HCT116 (cell line): ENCODE measurements around the gene MCC. TPM values are rescaled to one million over a fixed set of nuclear protein-coding genes. Genes with fewer than 3 reads are reported as not detected.

Source experiments
- ATAC-seq: fragments of 200-7000 bp; cut with Tn5 transposase; 2 replicates; pipeline ENCODE4 v1.9.1; 2020; ENCODE audit warnings: mild to moderate bottlenecking, moderate library complexity
- BruUV-seq: library from RNA; stranded (reverse); fragments of 400-500 nt; replicated peaks from 2 replicates; lab custom pipeline; 2021; lab: Mats Ljungman, UMichigan
- CTCF ChIA-PET: fragments of 300-600 bp; sonication (Branson Sonifier 250); formaldehyde crosslinking; loops from one replicate; lab custom pipeline; 2021; ENCODE audit warnings: antibody characterized with exemption; lab: Charles Lee
- POLR2A ChIA-PET: fragments of 300-600, 350-600 bp; sonication (Branson Sonifier 250); formaldehyde crosslinking; loops from one replicate; lab custom pipeline; 2021; ENCODE audit warnings: antibody characterized with exemption; lab: Charles Lee
- RAD21 ChIA-PET, 2 experiments: fragments of 300-600 bp; sonication (Branson Sonifier 250); formaldehyde crosslinking; loops; one replicate each; lab custom pipeline; 2023; ENCODE audit warnings: low total read pairs in 2 of 2; ENCODE audit not compliant: uncharacterized antibody in 2 of 2, unreplicated experiment in 2 of 2, low non-redundant PET in 1 of 2; lab: Charles Lee
- DNase-seq: peaks from one replicate; pipeline ENCODE4 v3.0.0-alpha.2; 2010; ENCODE audit warnings: low read depth, low spot score
- H2AFZ ChIP-seq: fragments of 200-600 bp; shearing (Covaris generic), sonication (generic); 2 replicates; pipeline ENCODE4 v1.6.1; 2017; ENCODE audit warnings: low read depth, mixed run types, mixed read lengths, antibody characterized with exemption, low read length; ENCODE audit not compliant: poor library complexity, severe bottlenecking
- H3K27ac ChIP-seq: 2 replicates; pipeline ENCODE4 v1.5.1; 2012; ENCODE audit warnings: low read depth, low read length
- H3K27me3 ChIP-seq: fragments of 200-600 bp; sonication (generic); 2 replicates; pipeline ENCODE4 v1.6.1; 2016; ENCODE audit warnings: mixed run types, low read length, mixed read lengths; ENCODE audit not compliant: insufficient read depth
- H3K36me3 ChIP-seq, 2 experiments: fragments of 200-500 bp in 1 of 2; fragments of 200-600 bp in 1 of 2; sonication (Bioruptor generic) in 1 of 2; sonication (generic) in 1 of 2; 2 replicates each; pipeline versions ENCODE4 v1.5.1 to v1.6.1; 2014 to 2016; ENCODE audit warnings: low read length in 2 of 2, inconsistent platforms in 1 of 2, mixed read lengths in 1 of 2, mixed run types in 1 of 2; ENCODE audit not compliant: insufficient read depth in 2 of 2, control insufficient read depth in 1 of 2
- H3K4me1 ChIP-seq, 2 experiments: fragments of 200-600 bp in 1 of 2; sonication (generic) in 1 of 2; 2 replicates each; pipeline versions ENCODE4 v1.5.1 to v1.6.1; 2012 to 2017; ENCODE audit warnings: low read length in 2 of 2, inconsistent platforms in 1 of 2, mild to moderate bottlenecking in 1 of 2, mixed read lengths in 1 of 2, mixed run types in 1 of 2, moderate library complexity in 1 of 2; ENCODE audit not compliant: insufficient read depth in 2 of 2, control insufficient read depth in 1 of 2
- H3K4me2 ChIP-seq: fragments of 200-600 bp; sonication (generic); 2 replicates; pipeline ENCODE4 v1.6.1; 2017; ENCODE audit warnings: mixed run types, low read length, mixed read lengths
- H3K4me3 ChIP-seq, 2 experiments: fragments of 200-600 bp in 1 of 2; sonication (generic) in 1 of 2; replicated peaks in 1 of 2; 2 replicates each; pipeline ENCODE4 v1.5.1; 2011 to 2016; ENCODE audit warnings: low read length in 2 of 2, control low read depth in 1 of 2, low read depth in 1 of 2, mild to moderate bottlenecking in 1 of 2, mixed read lengths in 1 of 2, mixed run types in 1 of 2
- H3K79me2 ChIP-seq: fragments of 200-600 bp; sonication (generic); 2 replicates; pipeline ENCODE4 v1.6.1; 2017; ENCODE audit warnings: mild to moderate bottlenecking, mixed run types, low read length, moderate library complexity, mixed read lengths; ENCODE audit not compliant: insufficient read depth
- H3K9ac ChIP-seq: fragments of 200-600 bp; sonication (generic); 2 replicates; pipeline ENCODE4 v1.6.1; 2016; ENCODE audit warnings: low read length, mixed read lengths
- H3K9me2 ChIP-seq: fragments of 200-600 bp; sonication (generic), shearing (Covaris generic); 2 replicates; pipeline ENCODE4 v1.6.1; 2017; ENCODE audit warnings: mixed run types, mild to moderate bottlenecking, moderate library complexity; ENCODE audit not compliant: insufficient read depth
- H3K9me3 ChIP-seq, 2 experiments: fragments of 200-500 bp in 1 of 2; fragments of 200-600 bp in 1 of 2; sonication (Bioruptor generic) in 1 of 2; sonication (generic) in 1 of 2; 2 replicates each; pipeline ENCODE4 v1.6.1; 2014 to 2017; ENCODE audit warnings: low read length in 2 of 2, mixed read lengths in 2 of 2, inconsistent platforms in 1 of 2, low read depth in 1 of 2, mild to moderate bottlenecking in 1 of 2, mixed run types in 1 of 2, moderate library complexity in 1 of 2; ENCODE audit not compliant: control insufficient read depth in 1 of 2, insufficient read depth in 1 of 2
- H4K20me1 ChIP-seq: fragments of 200-600 bp; sonication (generic), shearing (Covaris generic); 2 replicates; pipeline ENCODE4 v1.6.1; 2017; ENCODE audit warnings: mixed run types, mild to moderate bottlenecking, moderate library complexity; ENCODE audit not compliant: insufficient read depth
- CBX3 ChIP-seq: IDR thresholded peaks from 2 replicates; pipeline ENCODE4 v1.6.1; 2012; ENCODE audit warnings: low read depth
- CEBPB ChIP-seq: IDR thresholded peaks from 2 replicates; pipeline ENCODE4 v1.6.1; 2012; ENCODE audit warnings: low read depth
- EGR1 ChIP-seq: IDR thresholded peaks from 2 replicates; pipeline ENCODE4 v1.6.1; 2012; ENCODE audit warnings: low read depth
- EZH2 ChIP-seq: fragments of 200-600 bp; sonication (generic); IDR thresholded peaks from 2 replicates; pipeline ENCODE4 v1.6.1; 2017; ENCODE audit warnings: antibody characterized with exemption, mixed run types
- EZH2phosphoT487 ChIP-seq: fragments of 200-600 bp; IDR thresholded peaks from 2 replicates; pipeline ENCODE4 v1.6.1; 2018; ENCODE audit warnings: antibody characterized with exemption, borderline replicate concordance
- FOSL1 ChIP-seq: IDR thresholded peaks from 2 replicates; pipeline ENCODE4 v1.6.1; 2012; ENCODE audit warnings: low read depth
- JUND ChIP-seq: IDR thresholded peaks from 2 replicates; pipeline ENCODE4 v1.6.1; 2012
- POLR2A ChIP-seq: IDR thresholded peaks from 2 replicates; pipeline ENCODE4 v1.7.0; 2011; ENCODE audit warnings: borderline replicate concordance; ENCODE audit not compliant: insufficient read depth, insufficient read length; ENCODE audit errors: extremely low read depth
- POLR2AphosphoS5 ChIP-seq: IDR thresholded peaks from 2 replicates; pipeline ENCODE4 v1.6.1; 2011; ENCODE audit warnings: mild to moderate bottlenecking, low read depth, low read length, moderate library complexity
- RAD21 ChIP-seq: IDR thresholded peaks from 2 replicates; pipeline ENCODE4 v1.6.1; 2012; ENCODE audit warnings: low read depth, mild to moderate bottlenecking
- SIN3A ChIP-seq: IDR thresholded peaks from 2 replicates; pipeline ENCODE4 v1.6.1; 2012; ENCODE audit warnings: low read depth
- SP1 ChIP-seq: IDR thresholded peaks from 2 replicates; pipeline ENCODE4 v1.6.1; 2012; ENCODE audit warnings: low read depth
- YY1 ChIP-seq: IDR thresholded peaks from 2 replicates; pipeline ENCODE4 v1.6.1; 2011; ENCODE audit warnings: low read length, low read depth, moderate library complexity, mild to moderate bottlenecking; ENCODE audit not compliant: insufficient replicate concordance; ENCODE audit errors: extremely low read depth
- ZFX ChIP-seq: fragments of 450-650 bp; IDR thresholded peaks from 2 replicates; pipeline ENCODE4 v1.6.1; 2017
- ZNF274 ChIP-seq: fragments of 200-500 bp; sonication (Bioruptor generic); IDR thresholded peaks from 2 replicates; pipeline ENCODE4 v1.6.1; 2014; ENCODE audit warnings: mild to moderate bottlenecking, low read depth, low read length, inconsistent platforms
- intact Hi-C: fragments of 100-400 bp; cut with micrococcal nuclease; formaldehyde crosslinking; loops from 2 replicates; pipeline ENCODE4 v1.10.0; 2022
- total RNA-seq: library from RNA; stranded (reverse); gene quantifications from one replicate; pipeline ENCODE4 v1.2.1, GENCODE V29; 2021; ENCODE audit not compliant: unreplicated experiment
- TF ChIP-seq, protein P1 (sequence below): IDR thresholded peaks from 2 replicates; pipeline ENCODE4 v1.6.1; 2012; ENCODE audit warnings: low read depth
- TF ChIP-seq, protein P2 (sequence below): IDR thresholded peaks from 2 replicates; pipeline ENCODE4 v1.6.1; 2012

Gene MCC
- total RNA-seq, 1 experiment from 2014 or later: 20.1 TPM

DNA sequence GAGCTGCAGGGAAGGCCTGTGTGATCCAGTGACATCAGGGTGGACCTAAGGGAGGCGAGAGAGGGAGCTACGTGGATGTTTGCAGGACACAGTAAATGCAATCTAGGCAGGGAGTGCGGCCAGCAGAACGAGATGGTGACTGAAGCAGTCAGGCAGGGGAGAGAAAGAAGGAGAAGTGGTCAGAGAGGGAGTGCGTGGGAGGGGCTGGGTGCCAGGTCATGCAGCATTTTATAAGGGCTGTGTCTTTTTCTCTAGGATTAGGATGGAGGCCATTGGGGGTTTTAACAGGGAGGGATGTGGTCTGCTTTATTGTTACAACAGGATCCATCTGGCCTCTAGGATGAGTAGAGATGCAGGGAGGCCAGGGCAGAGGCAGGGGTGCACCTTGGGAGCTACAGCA is 431.3 kb downstream of the MCC start:
- H3K36me3 ChIP-seq: no peaks in the 10 kb centered on the region
- H3K79me2 ChIP-seq: no peaks in the 10 kb centered on the region
- no TSS peak for BruUV-seq
- H3K4me3 ChIP-seq: no peak overlapping the region
- H3K27me3 ChIP-seq: no peaks in the 10 kb centered on the region
- no peak overlapping the region for H3K4me2 ChIP-seq
- intact Hi-C loops: no loop called here
- no peak overlapping the region for H3K9ac ChIP-seq
- H2AFZ ChIP-seq: no peak overlapping the region
- TF ChIP-seq JUND (no peak), SIN3A (no peak), ZNF274 (no peak), ZFX (no peak), EGR1 (no peak), YY1 (no peak), EZH2phosphoT487 (no peak), EZH2 (no peak), FOSL1 (no peak), RAD21 (no peak), CBX3 (no peak), SP1 (no peak), POLR2AphosphoS5 (no peak), CEBPB (no peak)
- DNase-seq (no peak), ATAC-seq (no peak)
- H3K9me3 ChIP-seq: no peaks in the 10 kb centered on the region
- ChIA-PET CTCF (no interaction called here), RAD21 (no interaction called here), POLR2A (no interaction called here)
- H4K20me1 ChIP-seq: no peaks in the 10 kb centered on the region
- no peaks in the 10 kb centered on the region for H3K9me2 ChIP-seq
- H3K27ac ChIP-seq: no peak overlapping the region
- H3K4me1 ChIP-seq: no peaks in the 10 kb centered on the region

DNA sequence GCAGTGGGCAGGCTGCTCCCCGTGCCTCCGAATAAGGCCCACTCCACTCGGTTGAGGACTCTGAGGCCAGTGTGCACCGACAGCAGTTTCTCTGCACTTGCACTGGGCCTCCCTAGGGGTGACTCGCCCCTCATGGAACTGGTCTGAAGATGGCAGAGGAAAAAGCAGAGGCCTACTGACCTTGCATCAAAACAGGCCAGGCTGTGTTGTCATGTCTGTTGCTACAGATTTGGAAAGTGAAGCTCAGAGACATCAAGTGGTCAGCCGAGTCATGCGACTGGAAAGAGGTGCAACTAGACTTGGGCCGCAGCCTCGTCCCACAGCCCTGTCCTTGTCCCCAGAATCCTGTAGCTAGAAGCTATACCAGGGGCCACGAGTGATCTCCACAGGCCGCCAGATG is 433.4 kb downstream of the MCC start:
- H3K9ac ChIP-seq: no peak overlapping the region
- H3K27ac ChIP-seq: no peak overlapping the region
- H2AFZ ChIP-seq: no peak overlapping the region
- ChIA-PET RAD21 (no interaction called here), CTCF (no interaction called here), POLR2A (no interaction called here)
- H4K20me1 ChIP-seq: no peaks in the 10 kb centered on the region
- no TSS peak for BruUV-seq
- intact Hi-C loops: no loop called here
- H3K4me1 ChIP-seq: peaks cover 0 to 4% of the 10 kb centered on the region in 2 experiments; a peak in 1 of 4 replicates
- no peak overlapping the region for H3K4me2 ChIP-seq
- H3K79me2 ChIP-seq: no peaks in the 10 kb centered on the region
- H3K27me3 ChIP-seq: no peaks in the 10 kb centered on the region
- ATAC-seq: no peak
- DNase-seq: no peak
- no peaks in the 10 kb centered on the region for H3K9me3 ChIP-seq
- H3K36me3 ChIP-seq: 0 out of 4 replicates have a peak, but pooled peaks cover 0 to 4% of the 10 kb centered on the region in 2 experiments
- H3K9me2 ChIP-seq: no peaks in the 10 kb centered on the region
- TF ChIP-seq, protein P1, sequence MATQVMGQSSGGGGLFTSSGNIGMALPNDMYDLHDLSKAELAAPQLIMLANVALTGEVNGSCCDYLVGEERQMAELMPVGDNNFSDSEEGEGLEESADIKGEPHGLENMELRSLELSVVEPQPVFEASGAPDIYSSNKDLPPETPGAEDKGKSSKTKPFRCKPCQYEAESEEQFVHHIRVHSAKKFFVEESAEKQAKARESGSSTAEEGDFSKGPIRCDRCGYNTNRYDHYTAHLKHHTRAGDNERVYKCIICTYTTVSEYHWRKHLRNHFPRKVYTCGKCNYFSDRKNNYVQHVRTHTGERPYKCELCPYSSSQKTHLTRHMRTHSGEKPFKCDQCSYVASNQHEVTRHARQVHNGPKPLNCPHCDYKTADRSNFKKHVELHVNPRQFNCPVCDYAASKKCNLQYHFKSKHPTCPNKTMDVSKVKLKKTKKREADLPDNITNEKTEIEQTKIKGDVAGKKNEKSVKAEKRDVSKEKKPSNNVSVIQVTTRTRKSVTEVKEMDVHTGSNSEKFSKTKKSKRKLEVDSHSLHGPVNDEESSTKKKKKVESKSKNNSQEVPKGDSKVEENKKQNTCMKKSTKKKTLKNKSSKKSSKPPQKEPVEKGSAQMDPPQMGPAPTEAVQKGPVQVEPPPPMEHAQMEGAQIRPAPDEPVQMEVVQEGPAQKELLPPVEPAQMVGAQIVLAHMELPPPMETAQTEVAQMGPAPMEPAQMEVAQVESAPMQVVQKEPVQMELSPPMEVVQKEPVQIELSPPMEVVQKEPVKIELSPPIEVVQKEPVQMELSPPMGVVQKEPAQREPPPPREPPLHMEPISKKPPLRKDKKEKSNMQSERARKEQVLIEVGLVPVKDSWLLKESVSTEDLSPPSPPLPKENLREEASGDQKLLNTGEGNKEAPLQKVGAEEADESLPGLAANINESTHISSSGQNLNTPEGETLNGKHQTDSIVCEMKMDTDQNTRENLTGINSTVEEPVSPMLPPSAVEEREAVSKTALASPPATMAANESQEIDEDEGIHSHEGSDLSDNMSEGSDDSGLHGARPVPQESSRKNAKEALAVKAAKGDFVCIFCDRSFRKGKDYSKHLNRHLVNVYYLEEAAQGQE: no peak
- no peak for TF ChIP-seq EZH2phosphoT487
- TF ChIP-seq YY1: no peak
- no peak for TF ChIP-seq CBX3
- TF ChIP-seq POLR2A: no peak
- TF ChIP-seq, protein P2, sequence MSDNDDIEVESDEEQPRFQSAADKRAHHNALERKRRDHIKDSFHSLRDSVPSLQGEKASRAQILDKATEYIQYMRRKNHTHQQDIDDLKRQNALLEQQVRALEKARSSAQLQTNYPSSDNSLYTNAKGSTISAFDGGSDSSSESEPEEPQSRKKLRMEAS: no peak
- TF ChIP-seq SP1: no peak
- no peak overlapping the region for H3K4me3 ChIP-seq
